Transverse colon (tissue), 4 donors: ENCODE measurements around the gene TMPO.

Experiments
- CTCF ChIP-seq, 5 experiments: fragments of 200-600 bp in 3 of 5; fragments of 450-650 bp in 2 of 5; sonication (generic) in 3 of 5; IDR thresholded peaks; 1 replicate in 2 of 5; 2 replicates in 3 of 5; pipeline ENCODE4 v1.5.1; 2016 to 2017; ENCODE audit warnings: antibody characterized with exemption in 5 of 5, inconsistent platforms in 3 of 5, mild to moderate bottlenecking in 2 of 5, moderate library complexity in 1 of 5
- EP300 ChIP-seq: sonication (generic); formaldehyde crosslinking; IDR thresholded peaks from one replicate; pipeline ENCODE4 v1.6.1; 2017; ENCODE audit warnings: antibody characterized with exemption, low read depth
- POLR2AphosphoS5 ChIP-seq, 3 donors: sonication (generic); formaldehyde crosslinking; IDR thresholded peaks; one replicate each; pipeline ENCODE4 v1.6.1; 2016; ENCODE audit warnings: antibody characterized with exemption in 3 of 3

GRCh38 chr12:98581101-98581500 lies 65.7 kb downstream of the TMPO start:
- TF ChIP-seq POLR2AphosphoS5 (IDR thresholded peaks at IDR 0.05) = no peak
- no peak for TF ChIP-seq EP300
- no peak for TF ChIP-seq CTCF (IDR thresholded peaks at IDR 0.05)
